22Rv1 (cell line): ENCODE measurements around the gene ALPL.

Source experiments
- CTCF ChIP-seq: fragments of 450-650 bp; IDR thresholded peaks from 2 replicates; pipeline ENCODE4 v1.5.1; 2017; ENCODE audit warnings: mild to moderate bottlenecking
- ZFX ChIP-seq: fragments of 450-650 bp; IDR thresholded peaks from 2 replicates; pipeline ENCODE4 v1.6.1; 2017; ENCODE audit warnings: antibody characterized with exemption, borderline replicate concordance

- TF ChIP-seq CTCF (no peak), ZFX (no peak)
These were observed 81.7 kb downstream of the ALPL start for GRCh38 chr1:21590934-21591333.
